GM23338 (cell line): ENCODE data around the gene C10orf90. TPM values are rescaled to one million over a fixed set of nuclear protein-coding genes. Genes with fewer than 3 reads are reported as not detected.

Source experiments
- ATAC-seq: fragments of 200-7000 bp; cut with Tn5 transposase; 3 replicates; pipeline ENCODE4 v1.9.1; 2020
- DNase-seq: peaks from one replicate; pipeline ENCODE4 v3.0.0-alpha.2; 2015; ENCODE audit warnings: low spot score
- H2AFZ ChIP-seq: fragments of 200-600 bp; sonication (generic); 2 replicates; pipeline ENCODE4 v1.8.0; 2016; ENCODE audit warnings: antibody characterized with exemption, mild to moderate bottlenecking, moderate library complexity
- H3F3A ChIP-seq: fragments of 200-600 bp; sonication (generic); replicated peaks from 2 replicates; pipeline ENCODE4 v1.8.0; 2017; ENCODE audit warnings: antibody characterized with exemption, mixed run types, low read depth
- H3K27ac ChIP-seq: fragments of 200-600 bp; sonication (generic); 2 replicates; pipeline ENCODE4 v1.6.1; 2016; ENCODE audit warnings: low read depth
- H3K27me3 ChIP-seq: fragments of 200-600 bp; sonication (generic); 2 replicates; pipeline ENCODE4 v1.8.0; 2016; ENCODE audit warnings: mild to moderate bottlenecking, mixed run types, moderate library complexity; ENCODE audit not compliant: insufficient read depth
- H3K36me3 ChIP-seq: fragments of 200-600 bp; sonication (generic); 2 replicates; pipeline ENCODE4 v1.8.0; 2016; ENCODE audit warnings: mild to moderate bottlenecking; ENCODE audit not compliant: insufficient read depth
- H3K4me1 ChIP-seq: fragments of 200-600 bp; sonication (generic); 2 replicates; pipeline ENCODE4 v1.8.0; 2016; ENCODE audit warnings: mild to moderate bottlenecking, moderate library complexity; ENCODE audit not compliant: insufficient read depth
- H3K4me2 ChIP-seq: fragments of 200-600 bp; sonication (generic); 2 replicates; pipeline ENCODE4 v1.7.1; 2017; ENCODE audit warnings: mixed run types
- H3K4me3 ChIP-seq: fragments of 200-600 bp; sonication (generic); 2 replicates; pipeline ENCODE4 v1.6.1; 2016; ENCODE audit warnings: mixed run types
- H3K79me2 ChIP-seq: fragments of 200-600 bp; sonication (generic); replicated peaks from 2 replicates; pipeline ENCODE4 v1.8.0; 2017; ENCODE audit warnings: mild to moderate bottlenecking; ENCODE audit not compliant: insufficient read depth
- H3K9me2 ChIP-seq: fragments of 200-600 bp; sonication (generic); 2 replicates; pipeline ENCODE4 v1.8.0; 2017; ENCODE audit not compliant: insufficient read depth
- H4K20me1 ChIP-seq: fragments of 200-600 bp; sonication (generic); replicated peaks from 2 replicates; pipeline ENCODE4 v1.8.0; 2017; ENCODE audit warnings: mild to moderate bottlenecking; ENCODE audit not compliant: insufficient read depth
- H3K27ac Mint-ChIP-seq: 2 replicates; pipeline ENCODE4 v1.8.0; 2020; ENCODE audit warnings: inconsistent platforms, mild to moderate bottlenecking, moderate library complexity, mixed read lengths
- H3K27me3 Mint-ChIP-seq: 3 replicates; pipeline ENCODE4 v1.8.0; 2022; ENCODE audit warnings: low read depth, mild to moderate bottlenecking, moderate library complexity, mixed read lengths, inconsistent platforms; ENCODE audit not compliant: insufficient read depth, poor library complexity
- H3K36me3 Mint-ChIP-seq: 3 replicates; pipeline ENCODE4 v1.8.0; 2021; ENCODE audit warnings: low read depth, mild to moderate bottlenecking, inconsistent platforms, moderate library complexity, mixed read lengths
- H3K4me1 Mint-ChIP-seq: 3 replicates; pipeline ENCODE4 v1.8.0; 2020; ENCODE audit warnings: mild to moderate bottlenecking, inconsistent platforms, mixed read lengths
- H3K4me3 Mint-ChIP-seq: 3 replicates; pipeline ENCODE4 v1.8.0; 2021; ENCODE audit warnings: moderate library complexity, mild to moderate bottlenecking, inconsistent platforms, mixed read lengths
- H3K9me3 Mint-ChIP-seq: 3 replicates; pipeline ENCODE4 v1.8.0; 2020; ENCODE audit warnings: moderate library complexity, mild to moderate bottlenecking, inconsistent platforms, mixed read lengths
- CREB1 ChIP-seq: fragments of 250-450 bp; sonication (Bioruptor Pico); IDR thresholded peaks from 2 replicates; pipeline ENCODE4 v1.5.0; 2020; ENCODE audit warnings: low read depth, mild to moderate bottlenecking, moderate library complexity
- ETS1 ChIP-seq: IDR thresholded peaks from 2 replicates; pipeline ENCODE4 v1.6.1; 2016; ENCODE audit warnings: antibody characterized with exemption
- EZH2 ChIP-seq: fragments of 200-600 bp; sonication (generic); IDR thresholded peaks from one replicate; pipeline ENCODE4 v1.8.0; 2017; ENCODE audit warnings: antibody characterized with exemption, mild to moderate bottlenecking, low read depth; ENCODE audit not compliant: unreplicated experiment
- EZH2phosphoT487 ChIP-seq: fragments of 200-600 bp; sonication (generic); IDR thresholded peaks from one replicate; pipeline ENCODE4 v1.8.1; 2018; ENCODE audit warnings: antibody characterized with exemption; ENCODE audit not compliant: unreplicated experiment
- JUNB ChIP-seq: IDR thresholded peaks from one replicate; pipeline ENCODE4 v1.6.1; 2016; ENCODE audit warnings: antibody characterized with exemption; ENCODE audit not compliant: unreplicated experiment
- POLR2AphosphoS5 ChIP-seq: IDR thresholded peaks from 2 replicates; pipeline ENCODE4 v1.6.1; 2016; ENCODE audit warnings: antibody characterized with exemption, low read depth
- REST ChIP-seq: IDR thresholded peaks from one replicate; pipeline ENCODE4 v1.6.1; 2018; ENCODE audit warnings: antibody characterized with exemption; ENCODE audit not compliant: unreplicated experiment
- STAT1 ChIP-seq: IDR thresholded peaks from one replicate; pipeline ENCODE4 v1.6.1; 2016; ENCODE audit warnings: antibody characterized with exemption; ENCODE audit not compliant: unreplicated experiment
- ZNF114 ChIP-seq: fragments of 250-450 bp; sonication (Bioruptor Pico); IDR thresholded peaks from 2 replicates; pipeline ENCODE4 v1.5.0; 2020; ENCODE audit warnings: mild to moderate bottlenecking, moderate library complexity
- ZNF331 ChIP-seq: fragments of 250-450 bp; sonication (Bioruptor Pico); IDR thresholded peaks from 2 replicates; pipeline ENCODE4 v1.5.0; 2020; ENCODE audit warnings: low read depth, mild to moderate bottlenecking, moderate library complexity
- ZNF462 ChIP-seq: fragments of 250-450 bp; sonication (Bioruptor Pico); IDR thresholded peaks from 2 replicates; pipeline ENCODE4 v1.5.0; 2020; ENCODE audit warnings: mild to moderate bottlenecking, moderate library complexity
- polyA plus RNA-seq: library from polyadenylated mRNA; unstranded; fragments of >200 nt; fragmentation: Nextera tagmentation; extraction: Ambion mirVana; gene quantifications from 2 replicates; pipeline ENCODE4 v1.2.1, GENCODE V29; 2016
- total RNA-seq: library from RNA; depleted of rRNA; stranded (reverse); fragments of >200 nt; shearing (Covaris generic); gene quantifications from 2 replicates; pipeline ENCODE4 v1.2.3, GENCODE V29; 2014
- TF ChIP-seq, protein P1 (sequence below), 2 experiments: fragments of 200-600 bp in 1 of 2; sonication (generic) in 1 of 2; conservative IDR thresholded peaks; 2 replicates each; pipeline versions ENCODE4 v1.5.1 to v1.6.1; 2016 to 2017; ENCODE audit warnings: antibody characterized with exemption in 2 of 2, low read depth in 2 of 2, mild to moderate bottlenecking in 2 of 2, moderate library complexity in 1 of 2

Gene C10orf90
- total and polyA plus RNA-seq, 2 experiments from 2014 or later, result 0.76 to 0.97 TPM

GRCh38 chr10:126570621-126571602 lies 99.6 kb downstream of the C10orf90 start:
- H3K9me3 Mint-ChIP-seq, result peaks cover 30% of the 10 kb centered on the region
- no peak overlapping the region for H3K27ac Mint-ChIP-seq
- peaks cover 19% of the 10 kb centered on the region for H3K36me3 Mint-ChIP-seq
- H4K20me1 ChIP-seq, result no peaks in the 10 kb centered on the region
- H2AFZ ChIP-seq, result peak overlapping the region; percentile 65; the same call in 1 of the 2 replicates
- DNase-seq (peak; percentile 65), ATAC-seq (peak; percentile 92)
- no peak overlapping the region for H3K4me3 Mint-ChIP-seq
- no peaks in the 10 kb centered on the region for H3K79me2 ChIP-seq
- peaks cover 23% of the 10 kb centered on the region; the same call in 1 of the 2 replicates for H3K9me2 ChIP-seq
- peaks cover 28% of the 10 kb centered on the region for H3K4me1 ChIP-seq
- H3K27me3 ChIP-seq, result no peaks in the 10 kb centered on the region
- H3F3A ChIP-seq, result no peaks in the 10 kb centered on the region
- H3K4me3 ChIP-seq, result no peak overlapping the region
- H3K4me2 ChIP-seq, result peak overlapping the region; percentile 23; the same call in 1 of the 2 replicates
- H3K27me3 Mint-ChIP-seq, result peaks cover 6% of the 10 kb centered on the region
- H3K27ac ChIP-seq, result no peak overlapping the region
- peaks cover 38% of the 10 kb centered on the region for H3K4me1 Mint-ChIP-seq
- H3K36me3 ChIP-seq, result no peaks in the 10 kb centered on the region; the same call in 1 of the 2 replicates
- 0 out of 2 replicates have a peak, but pooled peaks have one; percentile 54 for TF ChIP-seq ZNF462 (CRISPR knock-in tag)
- TF ChIP-seq JUNB, result no peak
- TF ChIP-seq POLR2AphosphoS5, result no peak
- TF ChIP-seq REST, result no peak
- TF ChIP-seq CREB1, result no peak
- TF ChIP-seq STAT1, result no peak
- TF ChIP-seq, protein P1, sequence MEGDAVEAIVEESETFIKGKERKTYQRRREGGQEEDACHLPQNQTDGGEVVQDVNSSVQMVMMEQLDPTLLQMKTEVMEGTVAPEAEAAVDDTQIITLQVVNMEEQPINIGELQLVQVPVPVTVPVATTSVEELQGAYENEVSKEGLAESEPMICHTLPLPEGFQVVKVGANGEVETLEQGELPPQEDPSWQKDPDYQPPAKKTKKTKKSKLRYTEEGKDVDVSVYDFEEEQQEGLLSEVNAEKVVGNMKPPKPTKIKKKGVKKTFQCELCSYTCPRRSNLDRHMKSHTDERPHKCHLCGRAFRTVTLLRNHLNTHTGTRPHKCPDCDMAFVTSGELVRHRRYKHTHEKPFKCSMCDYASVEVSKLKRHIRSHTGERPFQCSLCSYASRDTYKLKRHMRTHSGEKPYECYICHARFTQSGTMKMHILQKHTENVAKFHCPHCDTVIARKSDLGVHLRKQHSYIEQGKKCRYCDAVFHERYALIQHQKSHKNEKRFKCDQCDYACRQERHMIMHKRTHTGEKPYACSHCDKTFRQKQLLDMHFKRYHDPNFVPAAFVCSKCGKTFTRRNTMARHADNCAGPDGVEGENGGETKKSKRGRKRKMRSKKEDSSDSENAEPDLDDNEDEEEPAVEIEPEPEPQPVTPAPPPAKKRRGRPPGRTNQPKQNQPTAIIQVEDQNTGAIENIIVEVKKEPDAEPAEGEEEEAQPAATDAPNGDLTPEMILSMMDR (conservative IDR thresholded peaks at IDR 0.05; ENCODE audit: low read depth in 2 of 2), result 0 out of 4 replicates have a peak, but pooled peaks of 1 of the 2 experiments have one; percentile 1
- TF ChIP-seq ZNF331 (CRISPR knock-in tag), result no peak
- TF ChIP-seq ZNF114 (CRISPR knock-in tag), result 0 out of 2 replicates have a peak, but pooled peaks have one; percentile 29
- no peak for TF ChIP-seq EZH2
- TF ChIP-seq EZH2phosphoT487, result no peak
- no peak for TF ChIP-seq ETS1
